Measurements from ENCODE around the gene SLC6A6. TPM values are rescaled to one million over a fixed set of nuclear protein-coding genes. Genes with fewer than 3 reads are reported as not detected.

SLC6A6 gene
- polyA plus RNA-seq, 1 of the 3 experiments (the other 2 are of a cell fraction), result 19.1 TPM

DNA sequence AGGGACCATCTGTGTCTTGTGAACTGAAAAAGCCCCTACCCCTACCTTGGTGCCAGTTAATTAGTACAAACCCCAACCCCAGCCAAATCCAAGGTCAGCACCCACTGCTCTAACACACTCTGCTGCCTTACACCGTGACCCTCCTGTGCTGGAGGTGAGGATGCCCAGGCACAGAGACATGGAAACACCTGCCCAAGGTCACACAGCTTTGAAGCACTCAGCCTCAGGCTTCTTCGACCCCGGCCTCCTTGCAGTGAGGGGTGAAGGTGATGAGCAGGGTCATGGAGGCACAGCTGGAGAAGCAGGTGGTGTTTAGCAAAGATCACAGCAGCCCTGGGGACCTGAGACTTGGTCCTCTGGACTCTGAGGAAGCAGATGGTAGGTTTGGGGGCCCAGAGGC lies 39.0 kb upstream of the SLC6A6 start:
- TF ChIP-seq TCF12 (IDR thresholded peaks at IDR 0.05), result no peak
- no peak for TF ChIP-seq ELF1 (IDR thresholded peaks at IDR 0.05)
- TF ChIP-seq RAD21 (IDR thresholded peaks at IDR 0.05; ENCODE audit: low read length), result no peak
- TF ChIP-seq TAF1 (IDR thresholded peaks at IDR 0.05; ENCODE audit: borderline replicate concordance, low read depth, low read length), result no peak
- TF ChIP-seq NRF1 (IDR thresholded peaks at IDR 0.05; ENCODE audit: low read depth, low read length), result no peak
- TF ChIP-seq JUND (IDR thresholded peaks at IDR 0.05), result no peak
- no peak for TF ChIP-seq MEF2A (IDR thresholded peaks at IDR 0.05; ENCODE audit: borderline replicate concordance, low read depth)
- no peak for TF ChIP-seq RCOR1 (IDR thresholded peaks at IDR 0.05; ENCODE audit: low read length)
- TF ChIP-seq FOXJ3 (CRISPR knock-in tag; IDR thresholded peaks at IDR 0.05), result no peak
- TF ChIP-seq, protein P1, sequence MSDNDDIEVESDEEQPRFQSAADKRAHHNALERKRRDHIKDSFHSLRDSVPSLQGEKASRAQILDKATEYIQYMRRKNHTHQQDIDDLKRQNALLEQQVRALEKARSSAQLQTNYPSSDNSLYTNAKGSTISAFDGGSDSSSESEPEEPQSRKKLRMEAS (IDR thresholded peaks at IDR 0.05; ENCODE audit: low read depth), result no peak
- no peak for TF ChIP-seq EZH2phosphoT487 (IDR thresholded peaks at IDR 0.05; ENCODE audit: borderline replicate concordance, low read depth)
- no peak for TF ChIP-seq EP300 (IDR thresholded peaks at IDR 0.05; ENCODE audit: borderline replicate concordance in 1 of 2, low read depth in 1 of 2, low read length in 1 of 2)
- TF ChIP-seq SMC3 (IDR thresholded peaks at IDR 0.05; ENCODE audit: low read depth, low read length), result no peak
- no peak for TF ChIP-seq MXI1 (IDR thresholded peaks at IDR 0.05; ENCODE audit: low read depth, low read length)
- TF ChIP-seq, protein P2, sequence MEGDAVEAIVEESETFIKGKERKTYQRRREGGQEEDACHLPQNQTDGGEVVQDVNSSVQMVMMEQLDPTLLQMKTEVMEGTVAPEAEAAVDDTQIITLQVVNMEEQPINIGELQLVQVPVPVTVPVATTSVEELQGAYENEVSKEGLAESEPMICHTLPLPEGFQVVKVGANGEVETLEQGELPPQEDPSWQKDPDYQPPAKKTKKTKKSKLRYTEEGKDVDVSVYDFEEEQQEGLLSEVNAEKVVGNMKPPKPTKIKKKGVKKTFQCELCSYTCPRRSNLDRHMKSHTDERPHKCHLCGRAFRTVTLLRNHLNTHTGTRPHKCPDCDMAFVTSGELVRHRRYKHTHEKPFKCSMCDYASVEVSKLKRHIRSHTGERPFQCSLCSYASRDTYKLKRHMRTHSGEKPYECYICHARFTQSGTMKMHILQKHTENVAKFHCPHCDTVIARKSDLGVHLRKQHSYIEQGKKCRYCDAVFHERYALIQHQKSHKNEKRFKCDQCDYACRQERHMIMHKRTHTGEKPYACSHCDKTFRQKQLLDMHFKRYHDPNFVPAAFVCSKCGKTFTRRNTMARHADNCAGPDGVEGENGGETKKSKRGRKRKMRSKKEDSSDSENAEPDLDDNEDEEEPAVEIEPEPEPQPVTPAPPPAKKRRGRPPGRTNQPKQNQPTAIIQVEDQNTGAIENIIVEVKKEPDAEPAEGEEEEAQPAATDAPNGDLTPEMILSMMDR (IDR thresholded peaks at IDR 0.05), result no peak
- no peak for TF ChIP-seq RXRA (IDR thresholded peaks at IDR 0.05; ENCODE audit: borderline replicate concordance, low read depth)
- Histone ChIP-seq H3K4me1 (ENCODE audit: control insufficient read depth in 1 of 2, insufficient read depth in 2 of 2, low read depth in 1 of 2, low read length in 1 of 2) (no peaks in the 10 kb centered on the region; a peak in 1 of 4 replicates), H3K9ac (no peak overlapping the region), H3K4me3 (ENCODE audit: low read depth in 2 of 2, low read length in 1 of 2) (no peak overlapping the region), H3K79me2 (ENCODE audit: insufficient read depth) (no peaks in the 10 kb centered on the region), H3K9me2 (no peaks in the 10 kb centered on the region), H3K4me2 (no peak overlapping the region), H3K36me3 (replicated peaks in 1 of 2; ENCODE audit: control insufficient read depth in 1 of 2, insufficient read depth in 2 of 2, low read length in 1 of 2) (no peaks in the 10 kb centered on the region), H3K27me3 (ENCODE audit: insufficient read depth) (no peaks in the 10 kb centered on the region), H3K9me3 (no peaks in the 10 kb centered on the region), H2AFZ (ENCODE audit: low read depth) (no peak overlapping the region), H3F3A (replicated peaks; ENCODE audit: insufficient read depth) (no peaks in the 10 kb centered on the region), H4K20me1 (ENCODE audit: insufficient read depth) (no peaks in the 10 kb centered on the region), H3K27ac (ENCODE audit: low read depth in 2 of 2, low read length in 1 of 2) (no peak overlapping the region)
- no peak for DNase-seq
- WGBS (ENCODE audit: low lambda C conversion rate), result 57% methylated on average over 3 of the region's 3 CpGs
- ChIA-PET CTCF (no interaction called here), POLR2A (no interaction called here)

DNA sequence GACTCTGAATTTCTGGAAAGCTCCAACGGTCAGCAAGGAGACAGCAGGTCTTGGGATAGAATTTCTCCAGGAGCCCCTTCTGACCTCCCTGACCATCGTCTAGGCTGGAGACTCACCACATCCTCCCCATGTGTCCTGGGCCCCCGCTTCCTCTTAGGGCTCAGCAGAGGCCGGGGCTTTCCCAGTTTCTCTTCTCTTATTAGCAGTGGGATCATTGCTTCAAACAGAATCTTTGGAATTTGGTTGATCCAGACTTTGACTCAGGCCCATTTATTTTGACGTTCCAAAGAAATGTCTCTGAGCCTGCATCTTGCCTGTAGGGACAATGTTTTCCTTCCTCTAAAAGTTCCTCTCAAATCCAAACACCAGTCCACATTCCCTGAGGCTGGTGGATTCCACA lies 38.4 kb upstream of the SLC6A6 start:
- Histone ChIP-seq H3K79me2 (ENCODE audit: insufficient read depth) (no peaks in the 10 kb centered on the region), H4K20me1 (ENCODE audit: insufficient read depth) (no peaks in the 10 kb centered on the region), H3K4me3 (ENCODE audit: low read depth in 2 of 2, low read length in 1 of 2) (no peak overlapping the region), H3F3A (replicated peaks; ENCODE audit: insufficient read depth) (no peaks in the 10 kb centered on the region), H3K4me2 (no peak overlapping the region), H2AFZ (ENCODE audit: low read depth) (no peak overlapping the region), H3K36me3 (replicated peaks in 1 of 2; ENCODE audit: control insufficient read depth in 1 of 2, insufficient read depth in 2 of 2, low read length in 1 of 2) (no peaks in the 10 kb centered on the region), H3K27ac (ENCODE audit: low read depth in 2 of 2, low read length in 1 of 2) (no peak overlapping the region), H3K9me2 (no peaks in the 10 kb centered on the region), H3K9ac (no peak overlapping the region), H3K9me3 (no peaks in the 10 kb centered on the region), H3K27me3 (ENCODE audit: insufficient read depth) (no peaks in the 10 kb centered on the region), H3K4me1 (ENCODE audit: control insufficient read depth in 1 of 2, insufficient read depth in 2 of 2, low read depth in 1 of 2, low read length in 1 of 2) (no peaks in the 10 kb centered on the region; a peak in 1 of 4 replicates)
- 55% methylated on average over 5 of the region's 5 CpGs for WGBS (ENCODE audit: low lambda C conversion rate)
- no peak for DNase-seq
- POLR2A ChIA-PET, result no interaction called here
- CTCF ChIA-PET, result interaction anchor here (2.1 kb wide), 1 partner anchor 103 kb away, joined by 5 read pairs; no protein-coding TSS in a partner anchor
- TF ChIP-seq FOSL2 (IDR thresholded peaks at IDR 0.05; ENCODE audit: borderline replicate concordance, low read depth) (no peak), ELF1 (IDR thresholded peaks at IDR 0.05) (no peak), GABPA (IDR thresholded peaks at IDR 0.05; ENCODE audit: low read depth) (no peak), RCOR1 (IDR thresholded peaks at IDR 0.05; ENCODE audit: low read length) (no peak), EP300 (IDR thresholded peaks at IDR 0.05; ENCODE audit: borderline replicate concordance in 1 of 2, low read depth in 1 of 2, low read length in 1 of 2) (no peak), RFX5 (IDR thresholded peaks at IDR 0.05; ENCODE audit: low read length) (no peak), FOXM1 (IDR thresholded peaks at IDR 0.05; ENCODE audit: low read depth) (no peak), MXI1 (IDR thresholded peaks at IDR 0.05; ENCODE audit: low read depth, low read length) (no peak), CHD2 (IDR thresholded peaks at IDR 0.05; ENCODE audit: low read length, partially characterized antibody) (no peak), YY1 (IDR thresholded peaks at IDR 0.05; ENCODE audit: low read depth) (no peak), NFIC (IDR thresholded peaks at IDR 0.05; ENCODE audit: borderline replicate concordance) (no peak), SMC3 (IDR thresholded peaks at IDR 0.05; ENCODE audit: low read depth, low read length) (no peak), MEF2A (IDR thresholded peaks at IDR 0.05; ENCODE audit: borderline replicate concordance, low read depth) (no peak)
- TF ChIP-seq, protein P2 (IDR thresholded peaks at IDR 0.05), result no peak
- TF ChIP-seq, protein P3, sequence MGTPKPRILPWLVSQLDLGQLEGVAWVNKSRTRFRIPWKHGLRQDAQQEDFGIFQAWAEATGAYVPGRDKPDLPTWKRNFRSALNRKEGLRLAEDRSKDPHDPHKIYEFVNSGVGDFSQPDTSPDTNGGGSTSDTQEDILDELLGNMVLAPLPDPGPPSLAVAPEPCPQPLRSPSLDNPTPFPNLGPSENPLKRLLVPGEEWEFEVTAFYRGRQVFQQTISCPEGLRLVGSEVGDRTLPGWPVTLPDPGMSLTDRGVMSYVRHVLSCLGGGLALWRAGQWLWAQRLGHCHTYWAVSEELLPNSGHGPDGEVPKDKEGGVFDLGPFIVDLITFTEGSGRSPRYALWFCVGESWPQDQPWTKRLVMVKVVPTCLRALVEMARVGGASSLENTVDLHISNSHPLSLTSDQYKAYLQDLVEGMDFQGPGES (IDR thresholded peaks at IDR 0.05; ENCODE audit: low read depth, low read length), result no peak

Measured in SK-N-SH (cell line).